Measurements from ENCODE around the gene ATP1B3. TPM values are rescaled to one million over a fixed set of nuclear protein-coding genes. Genes with fewer than 3 reads are reported as not detected.

Gene ATP1B3
- total RNA-seq, 2 donors from 2014 or later: 182 to 194 TPM

Other genes with a start within 250 kb of the ATP1B3 start
- gene RNF7, start 138.3 kb upstream of the ATP1B3 start, total RNA-seq: 100 to 1,000 TPM; 106 to 111 TPM
- not detected for gene GRK7, start 113.2 kb upstream of the ATP1B3 start, total RNA-seq

Data from endodermal cell (in vitro differentiated cells).